ENCODE measurements around the gene TMPRSS11D.

TMPRSS11D gene

DNA sequence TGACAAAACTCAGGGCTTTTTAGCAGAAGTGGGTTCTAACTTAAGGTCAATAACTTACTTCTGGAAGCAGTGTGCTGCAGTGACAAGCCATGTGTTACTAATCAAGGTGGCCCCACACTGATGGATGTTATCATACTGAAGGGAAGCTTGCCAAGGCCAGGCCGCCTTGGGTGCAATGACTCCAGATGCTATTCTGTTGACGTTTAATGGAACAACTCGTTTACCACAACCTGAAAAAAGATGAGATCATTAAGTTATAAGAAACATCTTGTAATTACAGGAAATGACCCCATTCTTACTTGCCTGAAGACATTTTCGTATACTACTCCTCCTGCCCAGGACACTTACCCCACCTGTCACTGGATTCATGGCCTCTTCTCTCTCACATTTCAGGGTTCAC is 38.9 kb upstream of the TMPRSS11D start:
- no peak overlapping the region for H3K4me3 ChIP-seq (replicated peaks; ENCODE audit: low read depth, low read length)
- DNase-seq (ENCODE audit: low read depth) = no peak
- TF ChIP-seq, protein P1, sequence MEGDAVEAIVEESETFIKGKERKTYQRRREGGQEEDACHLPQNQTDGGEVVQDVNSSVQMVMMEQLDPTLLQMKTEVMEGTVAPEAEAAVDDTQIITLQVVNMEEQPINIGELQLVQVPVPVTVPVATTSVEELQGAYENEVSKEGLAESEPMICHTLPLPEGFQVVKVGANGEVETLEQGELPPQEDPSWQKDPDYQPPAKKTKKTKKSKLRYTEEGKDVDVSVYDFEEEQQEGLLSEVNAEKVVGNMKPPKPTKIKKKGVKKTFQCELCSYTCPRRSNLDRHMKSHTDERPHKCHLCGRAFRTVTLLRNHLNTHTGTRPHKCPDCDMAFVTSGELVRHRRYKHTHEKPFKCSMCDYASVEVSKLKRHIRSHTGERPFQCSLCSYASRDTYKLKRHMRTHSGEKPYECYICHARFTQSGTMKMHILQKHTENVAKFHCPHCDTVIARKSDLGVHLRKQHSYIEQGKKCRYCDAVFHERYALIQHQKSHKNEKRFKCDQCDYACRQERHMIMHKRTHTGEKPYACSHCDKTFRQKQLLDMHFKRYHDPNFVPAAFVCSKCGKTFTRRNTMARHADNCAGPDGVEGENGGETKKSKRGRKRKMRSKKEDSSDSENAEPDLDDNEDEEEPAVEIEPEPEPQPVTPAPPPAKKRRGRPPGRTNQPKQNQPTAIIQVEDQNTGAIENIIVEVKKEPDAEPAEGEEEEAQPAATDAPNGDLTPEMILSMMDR (IDR thresholded peaks at IDR 0.05; ENCODE audit: low read length, missing control alignments) = no peak

DNA sequence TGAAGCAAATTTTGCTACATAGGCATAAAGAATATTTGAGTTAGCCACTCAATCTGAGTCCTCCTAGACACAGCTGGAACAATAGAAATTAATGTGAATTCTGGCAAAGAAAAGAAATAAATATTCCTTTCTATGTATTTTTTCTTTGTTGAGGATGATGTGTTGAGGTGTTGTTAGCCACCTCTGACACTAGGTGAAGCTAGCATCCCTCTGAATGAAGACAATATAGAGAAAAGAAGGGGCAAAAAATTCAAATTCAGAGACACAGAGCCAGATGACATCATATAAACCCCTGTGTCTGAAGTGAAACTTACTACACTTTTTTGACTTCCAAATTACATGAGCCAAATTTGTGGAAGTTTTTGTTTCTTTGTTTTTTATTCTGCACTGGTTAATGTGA is 34.6 kb upstream of the TMPRSS11D start:
- TF ChIP-seq, protein P1 (IDR thresholded peaks at IDR 0.05; ENCODE audit: low read length, missing control alignments) = peak; percentile 18
- H3K4me3 ChIP-seq (replicated peaks; ENCODE audit: low read depth, low read length) = no peak overlapping the region
- no peak for DNase-seq (ENCODE audit: low read depth)

DNA sequence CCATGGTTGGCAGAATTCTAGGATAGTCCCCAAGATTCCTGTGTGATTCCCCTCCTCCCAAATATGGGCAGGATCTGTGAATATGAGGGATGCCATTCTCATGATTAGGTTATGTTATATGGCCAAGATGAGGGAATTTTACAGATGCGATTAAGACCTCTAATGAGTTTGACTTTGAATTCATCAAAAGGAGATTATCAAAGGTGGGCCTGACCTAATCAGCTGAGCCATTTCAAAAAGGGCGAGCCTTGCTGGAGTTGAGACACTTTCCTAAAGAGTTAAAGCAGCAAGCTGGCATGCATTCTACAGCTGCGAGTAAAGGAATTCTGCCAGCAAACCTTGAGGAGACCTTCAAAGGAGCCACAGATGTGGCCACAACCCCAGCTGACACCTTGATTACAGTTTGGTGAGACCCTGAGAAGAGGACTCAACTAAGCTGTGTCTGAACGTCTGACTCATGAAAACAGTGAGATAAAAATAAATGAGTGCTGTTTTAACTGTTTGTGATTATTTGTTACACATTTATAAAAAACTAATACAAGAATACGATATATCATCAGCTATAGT is 31.7 kb upstream of the TMPRSS11D start:
- H3K4me3 ChIP-seq (replicated peaks; ENCODE audit: low read depth, low read length) = no peak overlapping the region
- TF ChIP-seq, protein P1 (IDR thresholded peaks at IDR 0.05; ENCODE audit: low read length, missing control alignments) = no peak
- no peak for DNase-seq (ENCODE audit: low read depth)

DNA sequence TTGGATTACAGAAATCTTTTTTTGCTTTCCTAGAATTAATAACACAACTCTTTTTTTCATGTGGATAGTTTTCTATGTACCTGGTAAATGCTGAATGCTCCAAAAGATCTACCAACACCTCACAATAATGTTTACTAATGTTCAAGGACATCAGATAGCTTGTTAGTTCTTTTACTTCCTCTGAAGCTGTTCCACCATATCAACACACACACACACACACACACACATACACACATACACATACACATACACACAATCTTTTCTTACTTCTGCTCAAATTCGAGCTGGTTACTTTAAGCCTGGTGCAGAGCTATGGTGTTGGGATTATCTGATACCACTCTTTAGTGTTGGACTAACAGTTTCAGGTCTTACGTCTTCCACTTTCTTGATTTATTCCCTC is 28.3 kb upstream of the TMPRSS11D start:
- DNase-seq (ENCODE audit: low read depth) = no peak
- no peak overlapping the region for H3K4me3 ChIP-seq (replicated peaks; ENCODE audit: low read depth, low read length)
- TF ChIP-seq, protein P1 (IDR thresholded peaks at IDR 0.05; ENCODE audit: low read length, missing control alignments) = no peak

DNA sequence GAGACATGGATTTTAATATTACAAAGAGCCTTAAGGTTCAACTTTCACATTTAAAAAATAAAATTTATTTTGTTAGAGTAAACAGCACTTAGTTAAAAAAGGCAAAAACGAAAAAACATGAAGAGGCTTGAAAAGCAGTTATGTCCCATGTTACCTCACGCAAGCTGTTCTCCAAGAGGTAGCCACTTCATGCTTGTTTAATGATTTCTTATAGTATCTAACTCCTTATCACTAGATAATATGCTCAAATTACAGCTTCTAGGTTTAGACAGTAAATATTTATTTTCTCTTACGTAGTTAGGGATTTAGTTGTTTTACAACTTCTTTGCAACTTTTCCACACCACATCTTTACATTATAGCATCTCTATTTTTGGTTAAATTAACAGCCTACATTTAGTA is 27.8 kb upstream of the TMPRSS11D start:
- DNase-seq (ENCODE audit: low read depth) = no peak
- TF ChIP-seq, protein P1 (IDR thresholded peaks at IDR 0.05; ENCODE audit: low read length, missing control alignments) = no peak

DNA sequence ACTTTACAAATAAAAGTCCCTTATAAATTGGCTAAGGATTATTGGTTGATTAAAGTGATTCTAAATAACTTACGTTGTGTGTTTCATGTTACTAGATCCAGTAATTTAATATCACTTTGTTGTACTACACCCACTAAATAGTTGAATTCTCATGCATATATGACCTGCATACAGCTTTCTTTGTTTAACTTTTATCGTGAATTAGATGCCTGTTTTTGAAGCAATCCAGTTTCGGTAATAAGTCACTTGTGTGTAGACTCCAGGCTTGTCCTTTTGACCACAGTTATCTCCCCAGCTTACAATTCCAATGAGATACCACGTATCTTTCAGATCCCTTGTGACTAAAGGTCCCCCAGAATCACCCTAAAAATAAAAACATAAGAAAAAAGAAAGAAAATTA is 27.3 kb upstream of the TMPRSS11D start:
- TF ChIP-seq, protein P1 (IDR thresholded peaks at IDR 0.05; ENCODE audit: low read length, missing control alignments) = no peak

More for the DNA sequence above, 27.8 kb upstream of the TMPRSS11D start:
- no peak overlapping the region for H3K4me3 ChIP-seq (replicated peaks; ENCODE audit: low read depth, low read length)

DNA sequence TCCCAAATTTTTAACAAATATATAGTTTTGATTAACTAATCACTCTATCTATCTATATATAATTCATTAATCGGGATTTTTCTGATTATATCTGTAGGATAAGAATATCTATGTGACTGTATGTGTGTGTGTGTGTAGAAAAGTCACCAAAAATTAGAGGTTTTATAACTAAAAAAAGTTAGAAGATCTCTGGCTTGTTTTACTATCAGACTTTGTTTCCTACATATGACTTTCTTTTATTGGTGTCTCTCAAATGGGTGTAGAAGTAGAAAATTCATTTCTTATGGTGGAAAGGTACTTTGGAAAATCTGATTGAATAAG is 26.7 kb upstream of the TMPRSS11D start:
- no peak overlapping the region for H3K4me3 ChIP-seq (replicated peaks; ENCODE audit: low read depth, low read length)
- TF ChIP-seq, protein P1 (IDR thresholded peaks at IDR 0.05; ENCODE audit: low read length, missing control alignments) = no peak
- no peak for DNase-seq (ENCODE audit: low read depth)

More for the DNA sequence above, 27.3 kb upstream of the TMPRSS11D start:
- H3K4me3 ChIP-seq (replicated peaks; ENCODE audit: low read depth, low read length) = no peak overlapping the region
- no peak for DNase-seq (ENCODE audit: low read depth)
